Measurements from ENCODE around the gene C17orf67.

- no peak for TF ChIP-seq CTCF (IDR thresholded peaks at IDR 0.05; ENCODE audit: insufficient read depth, low read length, poor library complexity, severe bottlenecking)
- no peak for TF ChIP-seq EZH2phosphoT487 (conservative IDR thresholded peaks at IDR 0.05; ENCODE audit: low read length)
These were observed 487 bp downstream of the C17orf67 start for GRCh38 chr17:56833057-56833808.
